ENCODE results near the gene CSF3R. TPM values are rescaled to one million over a fixed set of nuclear protein-coding genes. Genes with fewer than 3 reads are reported as not detected.

CSF3R gene
- total RNA-seq, 2 experiments from 2014 or later, result not detected

DNA sequence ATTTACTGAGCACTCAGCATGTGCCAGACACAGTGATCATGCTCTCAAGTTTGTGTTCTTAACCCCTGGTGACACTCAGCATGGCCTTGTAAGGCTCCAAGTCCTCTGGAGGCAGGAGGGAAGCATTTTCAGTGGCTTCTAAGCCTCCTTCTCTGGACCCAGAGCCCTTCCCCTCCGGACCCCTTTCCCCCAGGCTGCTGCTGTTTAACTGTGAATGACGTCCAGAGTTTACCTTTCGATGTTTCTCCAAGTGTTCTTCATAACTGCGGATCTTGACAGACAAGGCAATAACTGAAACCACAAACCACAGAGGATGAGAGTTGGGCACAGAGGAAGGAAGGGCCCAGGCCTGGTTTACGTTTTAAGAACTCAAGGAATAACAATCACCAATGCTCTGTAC, 25.0 kb downstream of the CSF3R start:
- no peak overlapping the region for H3K27ac ChIP-seq (ENCODE audit: low read depth, low read length, poor library complexity, severe bottlenecking)

GRCh38 chr1:36456391-36456928, 26.3 kb downstream of the CSF3R start:
- ChIA-PET CTCF (ENCODE audit: unreplicated experiment) (no interaction called here), POLR2A (no interaction called here)
- Histone ChIP-seq H3K79me2 (ENCODE audit: insufficient read depth, low read depth, low read length) (no peaks in the 10 kb centered on the region), H3K9me3 (ENCODE audit: low read length) (no peaks in the 10 kb centered on the region), H2AFZ (ENCODE audit: low read length) (no peak overlapping the region), H3K36me3 (ENCODE audit: insufficient read depth, low read length) (peaks cover 76% of the 10 kb centered on the region), H4K20me1 (ENCODE audit: insufficient read depth, low read length) (no peaks in the 10 kb centered on the region), H3K9me2 (ENCODE audit: insufficient read depth, low read length) (no peaks in the 10 kb centered on the region), H3K4me1 (ENCODE audit: insufficient read depth, low read length, poor library complexity, severe bottlenecking) (no peaks in the 10 kb centered on the region), H3K4me2 (ENCODE audit: low read length) (no peak overlapping the region), H3K27ac (ENCODE audit: low read depth, low read length, poor library complexity, severe bottlenecking) (no peak overlapping the region), H3K4me3 (ENCODE audit: low read depth, low read length, poor library complexity, severe bottlenecking) (no peak overlapping the region)
- TF ChIP-seq CTCF (conservative IDR thresholded peaks at IDR 0.05; ENCODE audit: low read length), result no peak
- TF ChIP-seq EZH2phosphoT487 (IDR thresholded peaks at IDR 0.05; ENCODE audit: borderline replicate concordance, low read depth, low read length), result no peak
- intact Hi-C loops (cut with micrococcal nuclease; ENCODE audit: unreplicated experiment), result no loop called here
- BruUV-seq (replicated peaks), result no TSS peak
- DNase-seq (ENCODE audit: low spot score), result no peak

More for the DNA sequence above, 25.0 kb downstream of the CSF3R start:
- TF ChIP-seq CTCF (conservative IDR thresholded peaks at IDR 0.05; ENCODE audit: low read length) (no peak), EZH2phosphoT487 (IDR thresholded peaks at IDR 0.05; ENCODE audit: borderline replicate concordance, low read depth, low read length) (no peak)
- intact Hi-C loops (cut with micrococcal nuclease; ENCODE audit: unreplicated experiment), result no loop called here
- Histone ChIP-seq H3K4me3 (ENCODE audit: low read depth, low read length, poor library complexity, severe bottlenecking) (no peak overlapping the region), H3K9me3 (ENCODE audit: low read length) (no peaks in the 10 kb centered on the region), H3K9me2 (ENCODE audit: insufficient read depth, low read length) (no peaks in the 10 kb centered on the region), H2AFZ (ENCODE audit: low read length) (no peak overlapping the region), H4K20me1 (ENCODE audit: insufficient read depth, low read length) (no peaks in the 10 kb centered on the region), H3K36me3 (ENCODE audit: insufficient read depth, low read length) (peaks cover 87% of the 10 kb centered on the region), H3K79me2 (ENCODE audit: insufficient read depth, low read depth, low read length) (peaks cover 11% of the 10 kb centered on the region; the same call in 1 of the 2 replicates), H3K4me1 (ENCODE audit: insufficient read depth, low read length, poor library complexity, severe bottlenecking) (peaks cover 3% of the 10 kb centered on the region), H3K4me2 (ENCODE audit: low read length) (no peak overlapping the region)
- no TSS peak for BruUV-seq (replicated peaks)
- DNase-seq (ENCODE audit: low spot score), result no peak
- POLR2A ChIA-PET, result no interaction called here
- CTCF ChIA-PET (ENCODE audit: unreplicated experiment), result no interaction called here

DNA sequence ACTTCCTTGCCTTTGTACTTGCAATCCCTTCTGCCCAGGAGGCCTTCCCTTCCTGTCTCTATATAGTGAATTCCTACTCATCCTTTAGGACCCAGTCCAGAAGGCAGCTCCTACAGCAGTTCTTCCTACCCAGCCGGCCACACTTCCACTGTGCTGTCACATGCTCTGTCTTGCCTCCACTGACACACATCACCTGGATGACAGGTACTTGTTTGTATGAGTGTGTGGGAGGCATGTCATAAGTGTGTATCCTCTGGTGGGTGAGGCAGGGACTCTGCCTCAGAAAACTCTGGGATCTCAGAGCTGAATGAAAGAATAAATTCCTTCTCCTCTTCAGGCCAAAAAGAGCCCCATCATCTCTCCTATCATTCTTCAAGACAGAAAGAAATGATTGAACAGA, 27.3 kb downstream of the CSF3R start:
- TF ChIP-seq CTCF (conservative IDR thresholded peaks at IDR 0.05; ENCODE audit: low read length) (no peak), EZH2phosphoT487 (IDR thresholded peaks at IDR 0.05; ENCODE audit: borderline replicate concordance, low read depth, low read length) (no peak)
- H3K4me1 ChIP-seq (ENCODE audit: insufficient read depth, low read length, poor library complexity, severe bottlenecking), result peaks cover 5% of the 10 kb centered on the region
- no peak overlapping the region for H3K4me3 ChIP-seq (ENCODE audit: low read depth, low read length, poor library complexity, severe bottlenecking)
- no peaks in the 10 kb centered on the region for H3K9me3 ChIP-seq (ENCODE audit: low read length)
- no peak overlapping the region for H3K4me2 ChIP-seq (ENCODE audit: low read length)
- no peak overlapping the region for H2AFZ ChIP-seq (ENCODE audit: low read length)
- POLR2A ChIA-PET, result interaction anchor here (1.5 kb wide), 1 partner anchor 23 kb away, joined by 3 read pairs; no protein-coding TSS in a partner anchor
- CTCF ChIA-PET (ENCODE audit: unreplicated experiment), result no interaction called here
- no TSS peak for BruUV-seq (replicated peaks)
- no peak for DNase-seq (ENCODE audit: low spot score)
- H3K27ac ChIP-seq (ENCODE audit: low read depth, low read length, poor library complexity, severe bottlenecking), result no peak overlapping the region
- peaks cover 65% of the 10 kb centered on the region for H3K36me3 ChIP-seq (ENCODE audit: insufficient read depth, low read length)
- intact Hi-C loops (cut with micrococcal nuclease; ENCODE audit: unreplicated experiment), result no loop called here
- no peaks in the 10 kb centered on the region for H3K9me2 ChIP-seq (ENCODE audit: insufficient read depth, low read length)
- H3K79me2 ChIP-seq (ENCODE audit: insufficient read depth, low read depth, low read length), result no peaks in the 10 kb centered on the region
- no peaks in the 10 kb centered on the region for H4K20me1 ChIP-seq (ENCODE audit: insufficient read depth, low read length)

Measured in OCI-LY7 (cell line).